ENCODE results near the gene COL21A1.

COL21A1 gene

GRCh38 chr6:56223995-56224394 is 23.4 kb downstream of the COL21A1 start:
- no peak overlapping the region for H3K14ac ChIP-seq (ENCODE audit: low read length in 2 of 2)
- DNase-seq: no peak
- H3K23ac ChIP-seq (ENCODE audit: low read length in 2 of 2): no peak overlapping the region
- H3K4ac ChIP-seq (ENCODE audit: low read depth in 1 of 2, low read length in 2 of 2): no peak overlapping the region
- H3K4me1 ChIP-seq (ENCODE audit: control insufficient read depth, insufficient read depth, low read depth, low read length): no peaks in the 10 kb centered on the region
- no peak overlapping the region for H2BK5ac ChIP-seq (ENCODE audit: low read depth, low read length, poor library complexity, severe bottlenecking)
- H3K27ac ChIP-seq (ENCODE audit: low read length, poor library complexity, severe bottlenecking): no peak overlapping the region
- H3K9ac ChIP-seq (ENCODE audit: low read length): no peak overlapping the region
- WGBS: 83% methylated on average over 1 of the region's 1 CpG
- no peak overlapping the region for H4K91ac ChIP-seq (ENCODE audit: low read length)
- H3K4me3 ChIP-seq (ENCODE audit: insufficient read depth in 1 of 2, low read depth in 1 of 2, low read length in 2 of 2): no peak overlapping the region
- H3K18ac ChIP-seq (ENCODE audit: low read depth in 1 of 2, low read length in 2 of 2): no peak overlapping the region
- H2BK12ac ChIP-seq (ENCODE audit: low read length in 2 of 2): no peak overlapping the region
- H3K27me3 ChIP-seq (ENCODE audit: control insufficient read depth in 1 of 2, insufficient read depth in 1 of 2, low read length in 2 of 2): no peaks in the 10 kb centered on the region
- H3K36me3 ChIP-seq (ENCODE audit: control insufficient read depth in 1 of 2, insufficient read depth in 2 of 2, low read depth in 1 of 2, low read length in 2 of 2): no peaks in the 10 kb centered on the region
- H3K4me2 ChIP-seq (ENCODE audit: low read length, poor library complexity, severe bottlenecking): no peak overlapping the region
- H2AK5ac ChIP-seq (ENCODE audit: low read length, severe bottlenecking): no peak overlapping the region
- no peaks in the 10 kb centered on the region for H3K9me3 ChIP-seq (ENCODE audit: control insufficient read depth, low read length)
- H2BK15ac ChIP-seq (ENCODE audit: low read depth, poor library complexity, severe bottlenecking): no peak overlapping the region
- no peak overlapping the region for H2BK120ac ChIP-seq (ENCODE audit: low read depth, low read length)
- H3K79me1 ChIP-seq (replicated peaks; ENCODE audit: low read length, poor library complexity, severe bottlenecking): no peaks in the 10 kb centered on the region
- H4K8ac ChIP-seq (ENCODE audit: low read length): no peak overlapping the region
- H2AFZ ChIP-seq (ENCODE audit: low read depth, low read length): no peak overlapping the region

- H3K9me3 ChIP-seq (ENCODE audit: control insufficient read depth, low read length): no peaks in the 10 kb centered on the region
Measured at GRCh38 chr6:56222499-56222898, 24.9 kb downstream of the COL21A1 start.

GRCh38 chr6:56220078-56220477 is 27.3 kb downstream of the COL21A1 start:
- no peak overlapping the region for H2BK5ac ChIP-seq (ENCODE audit: low read depth, low read length, poor library complexity, severe bottlenecking)
- H3K4me2 ChIP-seq (ENCODE audit: low read length, poor library complexity, severe bottlenecking): no peak overlapping the region
- H3K4me1 ChIP-seq (ENCODE audit: control insufficient read depth, insufficient read depth, low read depth, low read length): no peaks in the 10 kb centered on the region
- H4K8ac ChIP-seq (ENCODE audit: low read length): no peak overlapping the region
- H3K79me1 ChIP-seq (replicated peaks; ENCODE audit: low read length, poor library complexity, severe bottlenecking): no peaks in the 10 kb centered on the region
- no peak overlapping the region for H2AK5ac ChIP-seq (ENCODE audit: low read length, severe bottlenecking)
- no peak overlapping the region for H3K18ac ChIP-seq (ENCODE audit: low read depth in 1 of 2, low read length in 2 of 2)
- no peak overlapping the region for H2BK120ac ChIP-seq (ENCODE audit: low read depth, low read length)
- H3K23ac ChIP-seq (ENCODE audit: low read length in 2 of 2): no peak overlapping the region
- H4K91ac ChIP-seq (ENCODE audit: low read length): no peak overlapping the region
- H3K36me3 ChIP-seq (ENCODE audit: control insufficient read depth in 1 of 2, insufficient read depth in 2 of 2, low read depth in 1 of 2, low read length in 2 of 2): no peaks in the 10 kb centered on the region
- H2AFZ ChIP-seq (ENCODE audit: low read depth, low read length): no peak overlapping the region
- no peak overlapping the region for H3K9ac ChIP-seq (ENCODE audit: low read length)
- no peak overlapping the region for H2BK12ac ChIP-seq (ENCODE audit: low read length in 2 of 2)
- no peak for DNase-seq
- no peak overlapping the region for H3K27ac ChIP-seq (ENCODE audit: low read length, poor library complexity, severe bottlenecking)
- no peak overlapping the region for H2BK15ac ChIP-seq (ENCODE audit: low read depth, poor library complexity, severe bottlenecking)
- no peaks in the 10 kb centered on the region for H3K9me3 ChIP-seq (ENCODE audit: control insufficient read depth, low read length)
- H3K4ac ChIP-seq (ENCODE audit: low read depth in 1 of 2, low read length in 2 of 2): no peak overlapping the region
- H3K14ac ChIP-seq (ENCODE audit: low read length in 2 of 2): no peak overlapping the region
- H3K27me3 ChIP-seq (ENCODE audit: control insufficient read depth in 1 of 2, insufficient read depth in 1 of 2, low read length in 2 of 2): no peaks in the 10 kb centered on the region
- no peak overlapping the region for H3K4me3 ChIP-seq (ENCODE audit: insufficient read depth in 1 of 2, low read depth in 1 of 2, low read length in 2 of 2)

More at GRCh38 chr6:56222499-56222898, 24.9 kb downstream of the COL21A1 start:
- Histone ChIP-seq H3K4ac (ENCODE audit: low read depth in 1 of 2, low read length in 2 of 2) (no peak overlapping the region), H3K14ac (ENCODE audit: low read length in 2 of 2) (no peak overlapping the region), H3K27me3 (ENCODE audit: control insufficient read depth in 1 of 2, insufficient read depth in 1 of 2, low read length in 2 of 2) (no peaks in the 10 kb centered on the region), H2BK12ac (ENCODE audit: low read length in 2 of 2) (no peak overlapping the region), H3K36me3 (ENCODE audit: control insufficient read depth in 1 of 2, insufficient read depth in 2 of 2, low read depth in 1 of 2, low read length in 2 of 2) (no peaks in the 10 kb centered on the region), H2BK15ac (ENCODE audit: low read depth, poor library complexity, severe bottlenecking) (no peak overlapping the region), H2BK5ac (ENCODE audit: low read depth, low read length, poor library complexity, severe bottlenecking) (no peak overlapping the region), H3K23ac (ENCODE audit: low read length in 2 of 2) (no peak overlapping the region), H3K4me3 (ENCODE audit: insufficient read depth in 1 of 2, low read depth in 1 of 2, low read length in 2 of 2) (no peak overlapping the region), H3K27ac (ENCODE audit: low read length, poor library complexity, severe bottlenecking) (no peak overlapping the region), H4K8ac (ENCODE audit: low read length) (no peak overlapping the region), H2AK5ac (ENCODE audit: low read length, severe bottlenecking) (no peak overlapping the region), H3K18ac (ENCODE audit: low read depth in 1 of 2, low read length in 2 of 2) (no peak overlapping the region), H3K4me2 (ENCODE audit: low read length, poor library complexity, severe bottlenecking) (no peak overlapping the region), H3K9ac (ENCODE audit: low read length) (peak overlapping the region; percentile 53), H4K91ac (ENCODE audit: low read length) (no peak overlapping the region), H2BK120ac (ENCODE audit: low read depth, low read length) (no peak overlapping the region), H3K79me1 (replicated peaks; ENCODE audit: low read length, poor library complexity, severe bottlenecking) (no peaks in the 10 kb centered on the region), H2AFZ (ENCODE audit: low read depth, low read length) (no peak overlapping the region), H3K4me1 (ENCODE audit: control insufficient read depth, insufficient read depth, low read depth, low read length) (no peaks in the 10 kb centered on the region)
- DNase-seq: no peak

- no peaks in the 10 kb centered on the region for H3K9me3 ChIP-seq (ENCODE audit: control insufficient read depth, low read length)
- H3K18ac ChIP-seq (ENCODE audit: low read depth in 1 of 2, low read length in 2 of 2): no peak overlapping the region
- H3K27me3 ChIP-seq (ENCODE audit: control insufficient read depth in 1 of 2, insufficient read depth in 1 of 2, low read length in 2 of 2): no peaks in the 10 kb centered on the region
- H4K8ac ChIP-seq (ENCODE audit: low read length): no peak overlapping the region
- H3K36me3 ChIP-seq (ENCODE audit: control insufficient read depth in 1 of 2, insufficient read depth in 2 of 2, low read depth in 1 of 2, low read length in 2 of 2): no peaks in the 10 kb centered on the region
- no peak for DNase-seq
- no peak overlapping the region for H3K23ac ChIP-seq (ENCODE audit: low read length in 2 of 2)
- no peak overlapping the region for H2BK12ac ChIP-seq (ENCODE audit: low read length in 2 of 2)
- no peaks in the 10 kb centered on the region for H3K79me1 ChIP-seq (replicated peaks; ENCODE audit: low read length, poor library complexity, severe bottlenecking)
- H2AFZ ChIP-seq (ENCODE audit: low read depth, low read length): no peak overlapping the region
- no peak overlapping the region for H3K27ac ChIP-seq (ENCODE audit: low read length, poor library complexity, severe bottlenecking)
- H2BK5ac ChIP-seq (ENCODE audit: low read depth, low read length, poor library complexity, severe bottlenecking): no peak overlapping the region
- no peak overlapping the region for H2BK15ac ChIP-seq (ENCODE audit: low read depth, poor library complexity, severe bottlenecking)
- H3K9ac ChIP-seq (ENCODE audit: low read length): no peak overlapping the region
- H3K4ac ChIP-seq (ENCODE audit: low read depth in 1 of 2, low read length in 2 of 2): no peak overlapping the region
- no peak overlapping the region for H3K14ac ChIP-seq (ENCODE audit: low read length in 2 of 2)
- H2BK120ac ChIP-seq (ENCODE audit: low read depth, low read length): no peak overlapping the region
- no peak overlapping the region for H2AK5ac ChIP-seq (ENCODE audit: low read length, severe bottlenecking)
- H3K4me3 ChIP-seq (ENCODE audit: insufficient read depth in 1 of 2, low read depth in 1 of 2, low read length in 2 of 2): no peak overlapping the region
- H3K4me1 ChIP-seq (ENCODE audit: control insufficient read depth, insufficient read depth, low read depth, low read length): no peaks in the 10 kb centered on the region
- H3K4me2 ChIP-seq (ENCODE audit: low read length, poor library complexity, severe bottlenecking): no peak overlapping the region
- H4K91ac ChIP-seq (ENCODE audit: low read length): no peak overlapping the region
- 85% methylated on average over 3 of the region's 3 CpGs for WGBS
Measured at GRCh38 chr6:56214703-56215101, 32.7 kb downstream of the COL21A1 start.
